H1 (cell line): ENCODE data around the gene KAZALD1. TPM values are rescaled to one million over a fixed set of nuclear protein-coding genes. Genes with fewer than 3 reads are reported as not detected.

Source experiments
- CTCF ChIA-PET: fragments of 300-600 bp; sonication (Branson Sonifier 250); formaldehyde crosslinking; loops from one replicate; lab custom pipeline; 2021; ENCODE audit not compliant: partially characterized antibody; lab: Charles Lee
- POLR2A ChIA-PET: fragments of 300-600 bp; sonication (Branson Sonifier 250); formaldehyde crosslinking; loops from one replicate; lab custom pipeline; 2021; ENCODE audit warnings: inconsistent platforms; ENCODE audit not compliant: partially characterized antibody; lab: Charles Lee
- DNase-seq, 2 experiments: peaks; one replicate each; pipeline versions ENCODE4 v3.0.0 to v3.0.0-alpha.2; 2010 to 2022; ENCODE audit warnings: low spot score in 2 of 2, low read depth in 1 of 2, mixed read lengths in 1 of 2
- FAIRE-seq: peaks from 2 replicates; lab custom pipeline; 2011; peaks lifted over from hg19 to GRCh38; lab: Jason Lieb, UNC
- H2AFZ ChIP-seq: 2 replicates; pipeline ENCODE4 v1.8.1; 2012; ENCODE audit warnings: low read length, inconsistent platforms
- H2AK5ac ChIP-seq: 2 replicates; pipeline ENCODE4 v1.6.1; 2013; ENCODE audit warnings: low read depth, low read length
- H2BK120ac ChIP-seq: replicated peaks from 2 replicates; pipeline ENCODE3; 2013; ENCODE audit warnings: low read depth, low read length, inconsistent platforms
- H2BK12ac ChIP-seq: 2 replicates; pipeline ENCODE4 v1.6.1; 2013; ENCODE audit warnings: low read depth, low read length
- H2BK15ac ChIP-seq: 2 replicates; pipeline ENCODE4 v1.6.1; 2013; ENCODE audit warnings: low read length
- H2BK20ac ChIP-seq: 2 replicates; pipeline ENCODE4 v1.6.1; 2013; ENCODE audit warnings: low read length
- H2BK5ac ChIP-seq: 2 replicates; pipeline ENCODE4 v1.6.1; 2013; ENCODE audit warnings: low read depth, low read length
- H3K14ac ChIP-seq: 2 replicates; pipeline ENCODE4 v1.6.1; 2013; ENCODE audit warnings: inconsistent platforms; ENCODE audit not compliant: insufficient read length
- H3K18ac ChIP-seq: 2 replicates; pipeline ENCODE4 v1.6.1; 2013; ENCODE audit warnings: low read length; ENCODE audit errors: extremely low read depth
- H3K23ac ChIP-seq: 2 replicates; pipeline ENCODE4 v1.6.1; 2013; ENCODE audit warnings: inconsistent platforms; ENCODE audit not compliant: insufficient read length
- H3K23me2 ChIP-seq: 2 replicates; pipeline ENCODE4 v1.6.1; 2013; ENCODE audit warnings: low read depth, low read length
- H3K27ac ChIP-seq: 2 replicates; pipeline ENCODE4 v1.6.1; 2011; ENCODE audit warnings: low read depth, low read length, inconsistent platforms
- H3K27me3 ChIP-seq, 4 experiments: replicated peaks in 1 of 4; 1 replicate in 1 of 4; 2 replicates in 3 of 4; pipeline versions ENCODE4 v1.6.1 to v1.8.1; 2011 to 2013; ENCODE audit warnings: low read length in 3 of 4, mild to moderate bottlenecking in 3 of 4, inconsistent platforms in 2 of 4, mixed read lengths in 2 of 4, moderate library complexity in 1 of 4; ENCODE audit not compliant: control insufficient read depth in 3 of 4, insufficient read depth in 3 of 4; ENCODE audit errors: extremely low read depth in 1 of 4
- H3K36me3 ChIP-seq, 4 experiments: 2 replicates each; pipeline versions ENCODE4 v1.6.1 to v1.8.1; 2011 to 2013; ENCODE audit warnings: mild to moderate bottlenecking in 4 of 4, low read length in 3 of 4, moderate library complexity in 2 of 4, control low read depth in 1 of 4, inconsistent platforms in 1 of 4; ENCODE audit not compliant: insufficient read depth in 4 of 4, control insufficient read depth in 2 of 4
- H3K4ac ChIP-seq: replicated peaks from 2 replicates; pipeline ENCODE3; 2013; ENCODE audit warnings: low read length, low read depth, mixed read lengths, inconsistent platforms; ENCODE audit not compliant: insufficient read length
- H3K4me1 ChIP-seq, 4 experiments: replicated peaks in 1 of 4; 1 replicate in 1 of 4; 2 replicates in 3 of 4; pipeline versions ENCODE4 v1.6.1 to v1.8.1; 2011 to 2013; ENCODE audit warnings: low read length in 3 of 4, inconsistent platforms in 2 of 4, mixed read lengths in 1 of 4; ENCODE audit not compliant: insufficient read depth in 4 of 4, control insufficient read depth in 3 of 4
- H3K4me2 ChIP-seq, 2 experiments: 2 replicates each; pipeline versions ENCODE4 v1.6.1 to v1.8.1; 2011 to 2013; ENCODE audit warnings: low read depth in 2 of 2, low read length in 2 of 2, control low read depth in 1 of 2, inconsistent platforms in 1 of 2, mild to moderate bottlenecking in 1 of 2; ENCODE audit not compliant: insufficient read depth in 1 of 2
- H3K4me3 ChIP-seq, 4 experiments: fragments of 200-600, 300-600 bp in 1 of 4; sonication (generic), shearing (Covaris generic), sonication (Bioruptor Twin) in 1 of 4; 2 replicates each; pipeline versions ENCODE4 v1.5.1 to v1.8.1; 2011 to 2016; ENCODE audit warnings: low read length in 4 of 4, low read depth in 3 of 4, control low read depth in 2 of 4, inconsistent platforms in 2 of 4, mild to moderate bottlenecking in 2 of 4, mixed read lengths in 1 of 4, moderate library complexity in 1 of 4; ENCODE audit not compliant: insufficient read depth in 2 of 4; ENCODE audit errors: extremely low read depth in 1 of 4
- H3K56ac ChIP-seq: replicated peaks from 2 replicates; pipeline ENCODE3; 2013; ENCODE audit warnings: low read depth, mild to moderate bottlenecking, mixed read lengths, low read length, inconsistent platforms; ENCODE audit not compliant: insufficient read length
- H3K79me1 ChIP-seq: 2 replicates; pipeline ENCODE4 v1.6.1; 2013; ENCODE audit warnings: low read depth, low read length, control low read depth
- H3K79me2 ChIP-seq, 2 experiments: 2 replicates each; pipeline versions ENCODE4 v1.6.1 to v1.8.1; 2012 to 2013; ENCODE audit warnings: low read length in 2 of 2, mild to moderate bottlenecking in 2 of 2, inconsistent platforms in 1 of 2; ENCODE audit not compliant: insufficient read depth in 2 of 2, control insufficient read depth in 1 of 2
- H3K9ac ChIP-seq, 4 experiments: replicated peaks in 1 of 4; 1 replicate in 1 of 4; 2 replicates in 3 of 4; pipeline versions ENCODE4 v1.6.1 to v1.8.1; 2011 to 2013; ENCODE audit warnings: low read depth in 3 of 4, low read length in 3 of 4, control low read depth in 2 of 4, mild to moderate bottlenecking in 2 of 4, moderate library complexity in 2 of 4, inconsistent platforms in 1 of 4; ENCODE audit errors: extremely low read depth in 1 of 4
- H3K9me3 ChIP-seq, 2 experiments: 2 replicates each; pipeline versions ENCODE4 v1.6.1 to v1.8.1; 2012 to 2013; ENCODE audit warnings: mild to moderate bottlenecking in 2 of 2, moderate library complexity in 2 of 2, control low read depth in 1 of 2, inconsistent platforms in 1 of 2, low read depth in 1 of 2, low read length in 1 of 2, mixed read lengths in 1 of 2; ENCODE audit not compliant: insufficient read depth in 2 of 2
- H4K20me1 ChIP-seq, 2 experiments: replicated peaks in 1 of 2; 2 replicates each; pipeline versions ENCODE3 to v1.8.1; 2011 to 2013; ENCODE audit warnings: inconsistent platforms in 2 of 2, low read length in 2 of 2, mild to moderate bottlenecking in 1 of 2; ENCODE audit not compliant: insufficient read depth in 2 of 2, control insufficient read depth in 1 of 2
- H4K5ac ChIP-seq: 2 replicates; pipeline ENCODE4 v1.6.1; 2013; ENCODE audit warnings: low read length, low read depth, mixed read lengths, inconsistent platforms; ENCODE audit not compliant: insufficient read length
- H4K8ac ChIP-seq: 2 replicates; pipeline ENCODE4 v1.8.0; 2013; ENCODE audit warnings: mild to moderate bottlenecking, moderate library complexity, low read length, inconsistent platforms; ENCODE audit not compliant: insufficient read depth; ENCODE audit errors: extremely low read depth
- H4K91ac ChIP-seq: replicated peaks from 2 replicates; pipeline ENCODE3; 2013; ENCODE audit warnings: low read length, mixed read lengths, inconsistent platforms; ENCODE audit not compliant: insufficient read length
- BCL11A ChIP-seq, 2 experiments: IDR thresholded peaks; one replicate each; pipeline ENCODE4 v1.6.1; 2011; ENCODE audit warnings: low read depth in 2 of 2, low read length in 2 of 2, mild to moderate bottlenecking in 2 of 2
- BRCA1 ChIP-seq: IDR thresholded peaks from 2 replicates; pipeline ENCODE4 v1.6.1; 2012; ENCODE audit warnings: low read depth, low read length, improper control_type of control experiment
- CBX5 ChIP-seq: fragments of 300-800, 300-1000 bp; sonication (generic); IDR thresholded peaks from 2 replicates; pipeline ENCODE4 v1.7.1; 2016; ENCODE audit warnings: antibody characterized with exemption, low read length, low read depth
- CBX8 ChIP-seq: fragments of 300-800, 300-1000 bp; sonication (generic); IDR thresholded peaks from 2 replicates; pipeline ENCODE4 v1.7.1; 2016; ENCODE audit warnings: low read depth, low read length, borderline replicate concordance
- CEBPB ChIP-seq: IDR thresholded peaks from 2 replicates; pipeline ENCODE4 v1.6.1; 2012; ENCODE audit warnings: low read depth, low read length
- CHD2 ChIP-seq: IDR thresholded peaks from 2 replicates; pipeline ENCODE4 v1.6.1; 2012; ENCODE audit warnings: low read length, improper control_type of control experiment
- CREB1 ChIP-seq: IDR thresholded peaks from 2 replicates; pipeline ENCODE4 v1.6.1; 2012; ENCODE audit warnings: inconsistent platforms
- EGR1 ChIP-seq: IDR thresholded peaks from 2 replicates; pipeline ENCODE4 v1.6.1; 2011; ENCODE audit warnings: low read depth, low read length, borderline replicate concordance
- GTF2F1 ChIP-seq: IDR thresholded peaks from 2 replicates; pipeline ENCODE4 v1.6.1; 2012; ENCODE audit warnings: low read depth, low read length, improper control_type of control experiment, borderline replicate concordance
- KDM1A ChIP-seq: fragments of 200-600, 300-600 bp; sonication (generic); IDR thresholded peaks from 2 replicates; pipeline ENCODE4 v1.7.1; 2016; ENCODE audit warnings: mild to moderate bottlenecking, low read length, borderline replicate concordance
- SRF ChIP-seq: IDR thresholded peaks from 2 replicates; pipeline ENCODE4 v1.6.1; 2011; ENCODE audit warnings: mild to moderate bottlenecking, low read depth, low read length, moderate library complexity
- WGBS, 2 experiments: shearing (Covaris generic) in 1 of 2; methylation state at CpG; one replicate each; pipeline versions ENCODE4 v1.1.6 to v1.1.7; 2013 to 2015; ENCODE audit warnings: low lambda C conversion rate in 2 of 2, mixed read lengths in 2 of 2, inconsistent platforms in 1 of 2, low coverage in 1 of 2, missing lambda C conversion rate in 1 of 2; ENCODE audit not compliant: insufficient replicate concordance in 2 of 2, insufficient coverage in 1 of 2, insufficient read length in 1 of 2; ENCODE audit errors: extremely low coverage in 1 of 2, missing lambda C conversion rate in 1 of 2; 5-methylcytosine and 5-hydroxymethylcytosine counted together
- polyA plus RNA-seq, 7 experiments: library from polyadenylated mRNA; depleted of rRNA in 3 of 7; stranded (reverse) in 5 of 7; unstranded in 2 of 7; fragments of >200 nt in 5 of 7; fragments of 200-250 nt in 2 of 7; gene quantifications; 1 replicate in 5 of 7; 2 replicates in 1 of 7; 4 replicates in 1 of 7; pipeline versions ENCODE4 v1.2.1 to v1.2.3, GENCODE V29; 2011 to 2013; ENCODE audit warnings: missing spikeins in 2 of 7, mixed read lengths in 2 of 7
- total RNA-seq: library from RNA; stranded (reverse); fragmentation: NEBNext Ultra II Directional; extraction: Animal tissue kit (Norgen Biotek cat#: 25700); gene quantifications from 2 replicates; pipeline ENCODE4 v1.2.1, GENCODE V29; 2021

KAZALD1 gene
- total and polyA plus RNA-seq, 2 of the 8 experiments (the other 6 are each of a cell fraction or from before 2014, with no cell fraction given) = 0.65 to 1.9 TPM

- ChIA-PET CTCF (interaction anchor here (0.7 to 51.8 kb wide), 20 partner anchors 17 to 300 kb away, joined by 3 to 2176 read pairs (median 4); partner anchors contain the start of genes KAZALD1, PDZD7 and SFXN3), POLR2A (interaction anchor here (0.8 to 2.1 kb wide), 7 partner anchors 13 to 47 kb away, joined by 3 to 24 read pairs (median 4); partner anchors contain the start of genes KAZALD1, PDZD7 and SFXN3)
- TF ChIP-seq CREB1 (no peak), CEBPB (no peak), EGR1 (no peak), KDM1A (no peak), CHD2 (no peak), BCL11A (IDR thresholded peaks at IDR 0.05; ENCODE audit: low read depth in 2 of 2, low read length in 2 of 2) (no peak), CBX8 (no peak), BRCA1 (no peak), GTF2F1 (no peak), SRF (no peak), CBX5 (no peak)
- H3K14ac ChIP-seq = no peak overlapping the region
- peak overlapping the region; percentile 65 to 82 (median 73); a peak in 7 of 8 replicates for H3K4me3 ChIP-seq
- H2BK15ac ChIP-seq = no peak overlapping the region
- no peaks in the 10 kb centered on the region for H3K79me2 ChIP-seq
- no peak overlapping the region for H2BK5ac ChIP-seq
- no peak overlapping the region for H4K5ac ChIP-seq
- H4K20me1 ChIP-seq = peaks cover 3 to 6% of the 10 kb centered on the region in 2 experiments
- no peak overlapping the region for H3K4ac ChIP-seq
- no peak overlapping the region for H3K56ac ChIP-seq
- no peak overlapping the region for H4K91ac ChIP-seq
- peak overlapping the region; percentile 93 for H2AFZ ChIP-seq
- H4K8ac ChIP-seq = peak overlapping the region; percentile 53; the same call in 1 of the 2 replicates
- H2BK12ac ChIP-seq = no peak overlapping the region
- DNase-seq (no peak), FAIRE-seq (no peak)
- no peak overlapping the region for H2BK20ac ChIP-seq
- H2BK120ac ChIP-seq = no peak overlapping the region
- no peaks in the 10 kb centered on the region for H3K9me3 ChIP-seq
- no peak overlapping the region for H3K23ac ChIP-seq
- H2AK5ac ChIP-seq = no peak overlapping the region
- no peaks in the 10 kb centered on the region for H3K36me3 ChIP-seq
- H3K23me2 ChIP-seq = peaks cover 5% of the 10 kb centered on the region; the same call in 1 of the 2 replicates
- peak overlapping the region in 3 of 4 experiments; percentile 53 to 79 (median 58); a peak in 6 of 7 replicates for H3K9ac ChIP-seq
- no peaks in the 10 kb centered on the region for H3K79me1 ChIP-seq
- H3K27me3 ChIP-seq = peaks cover 23 to 47% (median 41%) of the 10 kb centered on the region in 4 experiments
- H3K4me1 ChIP-seq = peaks cover 3 to 27% (median 17%) of the 10 kb centered on the region in 4 experiments
- no peak overlapping the region for H3K18ac ChIP-seq
- WGBS, 2 experiments = 20% methylated on average over 2 of the region's 2 CpGs; no CpG with 5 or more reads in 1 of the 2 experiments
- H3K4me2 ChIP-seq = peak overlapping the region; percentile 75 to 86
- no peak overlapping the region for H3K27ac ChIP-seq
Measured at GRCh38 chr10:101043363-101043707, 18.5 kb upstream of the KAZALD1 start.
